H1 (cell line): ENCODE data around the gene TELO2. TPM values are rescaled to one million over a fixed set of nuclear protein-coding genes. Genes with fewer than 3 reads are reported as not detected.

Experiments
- SRF ChIP-seq: IDR thresholded peaks from 2 replicates; pipeline ENCODE4 v1.6.1; 2011; ENCODE audit warnings: mild to moderate bottlenecking, low read depth, low read length, moderate library complexity
- TBP ChIP-seq: IDR thresholded peaks from 2 replicates; pipeline ENCODE4 v1.6.1; 2011; ENCODE audit warnings: low read depth, low read length, improper control_type of control experiment
- ZNF274 ChIP-seq: IDR thresholded peaks from 2 replicates; pipeline ENCODE4 v1.7.0; 2012; ENCODE audit warnings: low read length, borderline replicate concordance; ENCODE audit errors: extremely low read depth
- polyA plus RNA-seq, 7 experiments: library from polyadenylated mRNA; depleted of rRNA in 3 of 7; stranded (reverse) in 5 of 7; unstranded in 2 of 7; fragments of >200 nt in 5 of 7; fragments of 200-250 nt in 2 of 7; gene quantifications; 1 replicate in 5 of 7; 2 replicates in 1 of 7; 4 replicates in 1 of 7; pipeline versions ENCODE4 v1.2.1 to v1.2.3, GENCODE V29; 2011 to 2013; ENCODE audit warnings: missing spikeins in 2 of 7, mixed read lengths in 2 of 7
- total RNA-seq: library from RNA; stranded (reverse); fragmentation: NEBNext Ultra II Directional; extraction: Animal tissue kit (Norgen Biotek cat#: 25700); gene quantifications from 2 replicates; pipeline ENCODE4 v1.2.1, GENCODE V29; 2021

TELO2 gene
- total and polyA plus RNA-seq, 2 of the 8 experiments (the other 6 are each of a cell fraction or from before 2014, with no cell fraction given), result 39.3 to 64.8 TPM

GRCh38 chr16:1550696-1551095 lies 57.5 kb downstream of the TELO2 start (continued):
- no peak for TF ChIP-seq SRF
- no peak for TF ChIP-seq TBP
- no peak for TF ChIP-seq ZNF274
- TF ChIP-seq, all 59 proteins: peak for 0
